Left ventricle myocardium inferior (tissue), 1 donor: Measurements from ENCODE around the gene GMPPB. TPM values are rescaled to one million over a fixed set of nuclear protein-coding genes. Genes with fewer than 3 reads are reported as not detected.
A peak's percentile ranks its signal among the peaks of the same experiment; 100 is the strongest.

Source experiments
- DNase-seq: peaks from one replicate; pipeline ENCODE4 v3.0.0-alpha.2; 2020
- H3K27ac ChIP-seq: fragments of 200-600 bp; replicated peaks from 2 replicates; pipeline ENCODE4 v1.8.0; 2021
- H3K27me3 ChIP-seq: fragments of 200-600 bp; 2 replicates; pipeline ENCODE4 v1.8.0; 2021; ENCODE audit warnings: low read depth
- H3K36me3 ChIP-seq: fragments of 200-600 bp; 2 replicates; pipeline ENCODE4 v1.8.0; 2021
- H3K4me1 ChIP-seq: fragments of 200-600 bp; 2 replicates; pipeline ENCODE4 v1.8.0; 2021
- H3K4me3 ChIP-seq: fragments of 200-600 bp; 2 replicates; pipeline ENCODE4 v1.8.0; 2021; ENCODE audit warnings: mild to moderate bottlenecking, moderate library complexity
- H3K9me3 ChIP-seq: fragments of 200-600 bp; replicated peaks from 2 replicates; pipeline ENCODE4 v1.8.0; 2021
- intact Hi-C: fragments of 100-400 bp; cut with micrococcal nuclease; formaldehyde crosslinking; loops from one replicate; pipeline ENCODE4 v1.11.0; 2022
- long read RNA-seq: library from polyadenylated mRNA; unstranded; transcript quantifications from one replicate; pipeline ENCODE4 v2.0.0, GENCODE V29; 2021
- total RNA-seq: library from RNA; stranded (reverse); fragmentation: NEBNext Ultra II Directional; extraction: Animal tissue kit (Norgen Biotek cat#: 25700); gene quantifications from one replicate; pipeline ENCODE4 v1.2.1, GENCODE V29; 2021
- TF ChIP-seq, protein P1 (sequence below): fragments of 200-600 bp; IDR thresholded peaks from 2 replicates; pipeline ENCODE4 v1.8.0; 2021; ENCODE audit warnings: antibody characterized with exemption, mild to moderate bottlenecking, borderline replicate concordance
- donor health status: DM: no; HTN: yes; CAD: no; lungs with severe emphysema.

The GMPPB gene
- total RNA-seq: 15.1 TPM
- long read RNA-seq, full-length matches to known transcripts: 46 of 53 reads
- long read RNA-seq, partial matches to known transcripts: 2 of 53 reads
- long read RNA-seq, other reads (novel, unspliced or antisense): 5 of 53 reads

GRCh38 chr3:49723628-49724551 is at the start of gene GMPPB:
Gene GMPPB, minus strand, starts transcription at chr3:49723951. Its CDS starts 225 bp downstream, at chr3:49723726.
- no peaks in the 10 kb centered on the region for H3K27me3 ChIP-seq
- peaks cover 56% of the 10 kb centered on the region for H3K36me3 ChIP-seq
- peak; percentile 98 for DNase-seq
- H3K27ac ChIP-seq: peak within 1 kb of the TSS; percentile 96
- intact Hi-C loops: no loop called here
- TF ChIP-seq, protein P1, sequence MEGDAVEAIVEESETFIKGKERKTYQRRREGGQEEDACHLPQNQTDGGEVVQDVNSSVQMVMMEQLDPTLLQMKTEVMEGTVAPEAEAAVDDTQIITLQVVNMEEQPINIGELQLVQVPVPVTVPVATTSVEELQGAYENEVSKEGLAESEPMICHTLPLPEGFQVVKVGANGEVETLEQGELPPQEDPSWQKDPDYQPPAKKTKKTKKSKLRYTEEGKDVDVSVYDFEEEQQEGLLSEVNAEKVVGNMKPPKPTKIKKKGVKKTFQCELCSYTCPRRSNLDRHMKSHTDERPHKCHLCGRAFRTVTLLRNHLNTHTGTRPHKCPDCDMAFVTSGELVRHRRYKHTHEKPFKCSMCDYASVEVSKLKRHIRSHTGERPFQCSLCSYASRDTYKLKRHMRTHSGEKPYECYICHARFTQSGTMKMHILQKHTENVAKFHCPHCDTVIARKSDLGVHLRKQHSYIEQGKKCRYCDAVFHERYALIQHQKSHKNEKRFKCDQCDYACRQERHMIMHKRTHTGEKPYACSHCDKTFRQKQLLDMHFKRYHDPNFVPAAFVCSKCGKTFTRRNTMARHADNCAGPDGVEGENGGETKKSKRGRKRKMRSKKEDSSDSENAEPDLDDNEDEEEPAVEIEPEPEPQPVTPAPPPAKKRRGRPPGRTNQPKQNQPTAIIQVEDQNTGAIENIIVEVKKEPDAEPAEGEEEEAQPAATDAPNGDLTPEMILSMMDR: no peak
- no peaks in the 10 kb centered on the region for H3K9me3 ChIP-seq
- H3K4me3 ChIP-seq: peak within 1 kb of the TSS; percentile 96
- H3K4me1 ChIP-seq: peaks cover 54% of the 10 kb centered on the region

- peaks cover 13% of the 10 kb centered on the region for H3K36me3 ChIP-seq
- no peaks in the 10 kb centered on the region for H3K27me3 ChIP-seq
- intact Hi-C loops: no loop called here
Observed at GRCh38 chr3:49772703-49773102, 49.0 kb upstream of the GMPPB start.

GRCh38 chr3:49771340-49771938 is 47.7 kb upstream of the GMPPB start:
- TF ChIP-seq, protein P1: no peak
- Histone ChIP-seq H3K27me3 (no peaks in the 10 kb centered on the region), H3K4me1 (peaks cover 18% of the 10 kb centered on the region), H3K4me3 (no peak overlapping the region), H3K27ac (no peak overlapping the region), H3K9me3 (no peaks in the 10 kb centered on the region), H3K36me3 (peaks cover 3% of the 10 kb centered on the region)
- no peak for DNase-seq
- intact Hi-C loops: no loop called here

More at GRCh38 chr3:49772703-49773102, 49.0 kb upstream of the GMPPB start:
- no peaks in the 10 kb centered on the region for H3K9me3 ChIP-seq
- no peak overlapping the region for H3K27ac ChIP-seq
- no peak overlapping the region for H3K4me3 ChIP-seq
- H3K4me1 ChIP-seq: peaks cover 18% of the 10 kb centered on the region
- no peak for DNase-seq
- TF ChIP-seq, protein P1: no peak

DNA sequence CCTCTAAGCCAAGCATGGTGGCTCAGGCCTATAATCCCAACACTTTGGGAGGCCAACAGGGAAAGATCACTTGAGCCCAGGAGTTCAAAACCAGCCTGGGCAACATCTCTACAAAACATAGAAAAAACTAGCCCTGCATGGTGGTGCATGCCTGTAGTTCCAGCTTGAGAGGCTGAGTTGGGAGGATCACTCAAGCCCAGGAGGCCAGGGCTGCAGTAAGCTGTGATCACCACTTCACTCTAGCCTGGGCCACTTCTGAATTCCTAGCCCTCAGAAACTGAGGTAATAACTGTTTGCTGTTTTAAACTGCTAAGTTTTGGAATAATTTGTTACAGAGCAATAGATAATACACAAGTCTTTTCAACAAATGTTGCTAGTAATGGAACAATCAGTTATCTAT is 46.2 kb upstream of the GMPPB start:
- no peaks in the 10 kb centered on the region for H3K9me3 ChIP-seq
- H3K27me3 ChIP-seq: no peaks in the 10 kb centered on the region
- peaks cover 9% of the 10 kb centered on the region for H3K4me1 ChIP-seq
- intact Hi-C loops: no loop called here
- H3K27ac ChIP-seq: no peak overlapping the region
- no peaks in the 10 kb centered on the region for H3K36me3 ChIP-seq
- DNase-seq: no peak
- TF ChIP-seq, protein P1: no peak
- no peak overlapping the region for H3K4me3 ChIP-seq

DNA sequence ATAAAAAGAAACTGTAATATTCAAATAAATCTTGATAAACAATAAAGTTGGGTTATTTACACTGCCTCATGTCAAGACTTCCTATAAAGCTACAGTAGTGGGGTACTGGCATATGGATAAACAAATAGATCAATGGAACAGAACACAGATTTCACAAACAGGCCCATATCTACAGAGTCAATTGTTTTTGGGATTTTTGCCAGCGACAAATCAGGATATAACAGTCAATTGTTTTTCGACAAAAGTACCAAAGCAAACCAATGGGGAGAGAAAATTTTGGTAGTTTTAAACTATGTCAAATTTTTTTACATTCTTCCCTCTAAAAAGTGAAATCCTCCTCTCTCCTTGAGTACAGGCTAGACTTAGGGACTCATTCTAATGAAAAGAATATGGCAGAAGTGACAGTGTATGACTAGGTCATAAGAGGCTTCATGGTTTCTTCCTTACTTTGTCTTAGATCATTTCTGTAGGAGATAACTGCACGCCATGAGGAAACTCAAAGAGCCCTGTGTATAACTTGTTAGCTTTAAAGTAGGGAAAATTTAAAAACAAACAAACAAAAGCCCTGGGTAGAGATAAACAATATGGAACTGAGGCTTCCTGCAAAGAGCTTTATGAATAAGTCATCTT is 45.6 kb upstream of the GMPPB start:
- TF ChIP-seq, protein P1: no peak
- Histone ChIP-seq H3K27me3 (no peaks in the 10 kb centered on the region), H3K4me3 (no peak overlapping the region), H3K36me3 (no peaks in the 10 kb centered on the region), H3K27ac (no peak overlapping the region), H3K9me3 (no peaks in the 10 kb centered on the region), H3K4me1 (peaks cover 8% of the 10 kb centered on the region)
- no peak for DNase-seq
- intact Hi-C loops: no loop called here
